ENCODE results near the gene ADCY9. TPM values are rescaled to one million over a fixed set of nuclear protein-coding genes. Genes with fewer than 3 reads are reported as not detected.

ADCY9 gene
- total RNA-seq, 1 donor from 2014 or later: 49.6 TPM

GRCh38 chr16:3979518-3979917, 136.7 kb downstream of the ADCY9 start:
- H3K36me3 ChIP-seq: peaks cover 56% of the 10 kb centered on the region
- ATAC-seq: no peak
- TF ChIP-seq CTCF (IDR thresholded peaks at IDR 0.05): no peak
- no peak overlapping the region for H3K4me3 ChIP-seq
- H3K9me3 ChIP-seq: no peaks in the 10 kb centered on the region
- no peak for DNase-seq
- H3K4me1 ChIP-seq: no peaks in the 10 kb centered on the region
- H3K27me3 ChIP-seq: no peaks in the 10 kb centered on the region
- H3K27ac ChIP-seq: no peak overlapping the region
- intact Hi-C loops (cut with DNase I): no loop called here

- intact Hi-C loops (cut with DNase I): no loop called here
Measured at GRCh38 chr16:3979070-3979469, 137.2 kb downstream of the ADCY9 start.

GRCh38 chr16:3977376-3977775, 138.9 kb downstream of the ADCY9 start:
- no peak for DNase-seq

More at GRCh38 chr16:3979070-3979469, 137.2 kb downstream of the ADCY9 start:
- no peak for ATAC-seq
- no peak for TF ChIP-seq CTCF (IDR thresholded peaks at IDR 0.05)
- no peak overlapping the region for H3K27ac ChIP-seq
- H3K9me3 ChIP-seq: no peaks in the 10 kb centered on the region
- peaks cover 56% of the 10 kb centered on the region for H3K36me3 ChIP-seq
- H3K4me3 ChIP-seq: no peak overlapping the region
- DNase-seq: no peak
- no peaks in the 10 kb centered on the region for H3K4me1 ChIP-seq
- H3K27me3 ChIP-seq: no peaks in the 10 kb centered on the region

GRCh38 chr16:3974751-3975150, 141.5 kb downstream of the ADCY9 start:
- DNase-seq (no peak), ATAC-seq (no peak)
- Histone ChIP-seq H3K9me3 (no peaks in the 10 kb centered on the region), H3K27ac (no peak overlapping the region), H3K4me3 (no peak overlapping the region), H3K36me3 (peaks cover 47% of the 10 kb centered on the region), H3K4me1 (no peaks in the 10 kb centered on the region), H3K27me3 (no peaks in the 10 kb centered on the region)
- TF ChIP-seq CTCF (IDR thresholded peaks at IDR 0.05): no peak
- intact Hi-C loops (cut with DNase I): no loop called here

More at GRCh38 chr16:3977376-3977775, 138.9 kb downstream of the ADCY9 start:
- H3K4me3 ChIP-seq: no peak overlapping the region
- H3K27ac ChIP-seq: no peak overlapping the region
- ATAC-seq: no peak
- intact Hi-C loops (cut with DNase I): no loop called here
- H3K27me3 ChIP-seq: no peaks in the 10 kb centered on the region
- TF ChIP-seq CTCF (IDR thresholded peaks at IDR 0.05): no peak
- H3K36me3 ChIP-seq: peaks cover 58% of the 10 kb centered on the region
- H3K4me1 ChIP-seq: no peaks in the 10 kb centered on the region
- H3K9me3 ChIP-seq: no peaks in the 10 kb centered on the region

- intact Hi-C loops (cut with DNase I): no loop called here
Measured at GRCh38 chr16:3971706-3972105, 144.5 kb downstream of the ADCY9 start.

More at GRCh38 chr16:3971706-3972105, 144.5 kb downstream of the ADCY9 start:
- DNase-seq (no peak), ATAC-seq (no peak)
- H3K4me1 ChIP-seq: no peaks in the 10 kb centered on the region
- H3K4me3 ChIP-seq: no peak overlapping the region
- no peaks in the 10 kb centered on the region for H3K9me3 ChIP-seq
- no peaks in the 10 kb centered on the region for H3K27me3 ChIP-seq
- H3K36me3 ChIP-seq: peaks cover 17% of the 10 kb centered on the region
- no peak for TF ChIP-seq CTCF (IDR thresholded peaks at IDR 0.05)
- no peak overlapping the region for H3K27ac ChIP-seq

Data from upper lobe of right lung (tissue), 1 donor.